RPMI7951 (cell line): ENCODE data around the gene VPS45. TPM values are rescaled to one million over a fixed set of nuclear protein-coding genes. Genes with fewer than 3 reads are reported as not detected.
"Not testable (repeated sequence)": the region's sequence is repeated elsewhere in the genome, so short reads cannot be mapped to it uniquely, and the experiment has no call there.

Experiments
- DNase-seq: peaks from one replicate; pipeline ENCODE4 v3.0.0-alpha.2; 2012; ENCODE audit warnings: low read depth
- total RNA-seq: library from RNA; depleted of rRNA; stranded (reverse); fragments of >200 nt; shearing (Covaris generic); gene quantifications from 2 replicates; pipeline ENCODE4 v1.2.3, GENCODE V29; 2014

Gene VPS45
- total RNA-seq, 1 experiment from 2014 or later: 56.7 TPM

DNA sequence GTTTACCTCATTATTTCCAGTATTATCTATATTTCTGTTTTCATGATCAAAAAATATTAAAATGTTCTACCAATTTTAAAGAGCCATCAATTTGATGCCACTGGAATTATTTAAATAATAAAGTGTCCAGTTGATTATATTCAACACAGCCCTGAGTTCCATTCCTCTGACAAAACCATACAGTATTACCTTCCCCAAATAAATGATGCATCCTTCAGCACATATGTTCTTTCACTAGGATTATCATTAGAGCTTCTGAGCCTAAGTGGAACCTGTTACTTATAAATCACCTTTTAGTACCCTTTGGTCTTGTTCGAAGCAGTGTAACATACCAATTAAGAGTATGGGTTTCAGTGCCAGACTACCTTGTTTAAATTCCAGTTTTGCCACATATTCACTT lies 64.8 kb downstream of the VPS45 start:
- no peak for DNase-seq

GRCh38 chr1:150134537-150134936 lies 67.0 kb downstream of the VPS45 start:
- no peak for DNase-seq

GRCh38 chr1:150135400-150135799 lies 67.8 kb downstream of the VPS45 start:
- DNase-seq: not testable (repeated sequence)

DNA sequence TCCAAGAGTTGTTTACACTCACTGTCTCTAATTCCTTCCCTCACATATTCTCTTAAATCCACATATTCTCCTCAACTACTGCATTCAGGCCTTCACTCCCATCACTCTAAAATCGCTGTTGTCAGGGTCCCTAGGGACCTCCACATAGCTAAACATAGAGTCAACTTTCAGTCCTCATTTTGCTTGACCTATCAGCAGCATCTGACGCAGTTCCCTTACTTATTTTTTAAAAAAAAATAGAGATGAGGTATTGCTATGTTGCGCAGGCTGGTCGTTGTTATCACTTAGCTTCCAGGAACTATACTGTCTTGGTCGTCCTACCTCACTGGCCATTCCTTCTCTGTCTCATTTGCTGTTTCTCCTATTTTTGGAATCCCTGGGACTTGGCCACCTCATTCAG lies 70.5 kb downstream of the VPS45 start:
- DNase-seq: no peak

- no peak for DNase-seq
These were observed 73.9 kb downstream of the VPS45 start for GRCh38 chr1:150141452-150141851.

DNA sequence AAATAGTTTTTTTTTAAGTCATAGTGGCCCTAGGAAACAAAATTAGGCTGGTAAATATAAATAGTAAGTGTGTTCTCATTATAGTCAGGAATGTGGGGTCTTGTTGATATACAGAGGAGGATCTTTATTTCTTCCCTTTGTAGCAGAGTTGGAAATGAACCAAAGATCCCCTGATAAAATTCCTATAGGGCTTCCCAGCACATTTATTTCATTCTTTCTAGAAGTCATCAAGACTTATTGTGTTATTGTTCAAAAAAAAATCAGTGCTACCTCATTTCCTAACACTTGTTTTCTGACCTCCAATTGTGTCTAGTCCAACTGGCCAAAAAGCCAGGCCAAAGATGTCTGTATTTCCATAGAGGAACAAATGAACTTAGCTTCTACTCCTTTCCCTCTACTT lies 74.5 kb downstream of the VPS45 start:
- no peak for DNase-seq

GRCh38 chr1:150144606-150145005 lies 77.0 kb downstream of the VPS45 start:
- DNase-seq: no peak

- not testable (repeated sequence) for DNase-seq
These were observed 78.4 kb downstream of the VPS45 start for GRCh38 chr1:150146016-150146415.

DNA sequence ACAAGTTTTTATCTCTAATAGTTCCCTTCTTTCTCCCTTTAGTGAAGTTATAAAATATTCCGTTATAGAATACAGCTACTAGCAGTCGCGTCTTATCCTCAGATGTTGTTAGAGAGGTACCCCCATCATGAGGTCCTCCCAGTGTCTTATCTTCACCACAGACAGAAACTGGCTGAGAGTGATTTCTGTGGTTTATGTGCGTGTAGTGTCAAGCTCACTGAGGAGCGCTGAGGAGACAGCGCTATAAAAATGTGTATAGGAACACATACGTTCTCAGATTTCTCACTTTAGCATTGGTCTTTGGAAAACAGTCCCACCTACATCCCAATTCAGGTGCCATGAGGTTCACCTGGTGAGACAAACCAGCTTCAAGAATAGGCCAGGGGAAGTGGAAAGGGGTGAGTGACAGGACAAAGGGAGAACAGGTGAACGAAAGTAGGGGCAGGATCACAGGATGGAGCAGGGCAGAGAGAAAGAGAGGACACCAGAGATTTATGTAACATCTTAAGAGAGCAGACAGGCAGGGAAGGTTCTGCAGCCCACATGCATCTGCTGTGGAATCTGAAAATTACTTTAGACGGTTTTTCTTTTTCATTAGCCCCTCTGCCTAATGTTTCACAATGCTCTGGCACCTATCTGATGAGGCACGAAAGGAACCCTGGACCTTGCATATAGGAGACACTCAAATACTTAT lies 79.4 kb downstream of the VPS45 start:
- no peak for DNase-seq

DNA sequence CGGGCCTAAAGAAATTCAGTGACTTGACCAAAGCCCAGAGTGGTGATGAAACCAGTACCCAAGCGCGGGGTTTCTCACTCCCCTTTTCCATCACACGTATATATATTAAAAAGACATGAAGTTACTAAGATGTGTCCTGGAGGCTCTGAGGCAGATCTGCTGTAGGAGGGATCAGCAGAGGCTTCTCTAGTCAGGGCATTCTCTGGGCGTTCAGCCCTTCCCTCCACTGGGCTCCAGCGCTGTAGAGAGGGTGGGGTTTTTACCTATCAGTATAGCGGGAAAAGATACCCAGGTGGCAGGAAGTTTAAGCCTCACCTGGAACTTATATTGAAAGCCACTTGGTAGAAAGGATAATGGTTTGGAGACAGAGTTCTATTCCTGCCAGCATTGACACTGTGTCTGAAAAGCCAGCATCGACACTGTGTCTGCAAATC lies 81.3 kb downstream of the VPS45 start:
- no peak for DNase-seq

GRCh38 chr1:150149271-150150132 lies 81.9 kb downstream of the VPS45 start, which contains the start of gene PLEKHO1:
Gene PLEKHO1 (plus strand): TSS chr1:150149916. CDS start chr1:150150258, 342 bp downstream.
- DNase-seq: peak; percentile 81

DNA sequence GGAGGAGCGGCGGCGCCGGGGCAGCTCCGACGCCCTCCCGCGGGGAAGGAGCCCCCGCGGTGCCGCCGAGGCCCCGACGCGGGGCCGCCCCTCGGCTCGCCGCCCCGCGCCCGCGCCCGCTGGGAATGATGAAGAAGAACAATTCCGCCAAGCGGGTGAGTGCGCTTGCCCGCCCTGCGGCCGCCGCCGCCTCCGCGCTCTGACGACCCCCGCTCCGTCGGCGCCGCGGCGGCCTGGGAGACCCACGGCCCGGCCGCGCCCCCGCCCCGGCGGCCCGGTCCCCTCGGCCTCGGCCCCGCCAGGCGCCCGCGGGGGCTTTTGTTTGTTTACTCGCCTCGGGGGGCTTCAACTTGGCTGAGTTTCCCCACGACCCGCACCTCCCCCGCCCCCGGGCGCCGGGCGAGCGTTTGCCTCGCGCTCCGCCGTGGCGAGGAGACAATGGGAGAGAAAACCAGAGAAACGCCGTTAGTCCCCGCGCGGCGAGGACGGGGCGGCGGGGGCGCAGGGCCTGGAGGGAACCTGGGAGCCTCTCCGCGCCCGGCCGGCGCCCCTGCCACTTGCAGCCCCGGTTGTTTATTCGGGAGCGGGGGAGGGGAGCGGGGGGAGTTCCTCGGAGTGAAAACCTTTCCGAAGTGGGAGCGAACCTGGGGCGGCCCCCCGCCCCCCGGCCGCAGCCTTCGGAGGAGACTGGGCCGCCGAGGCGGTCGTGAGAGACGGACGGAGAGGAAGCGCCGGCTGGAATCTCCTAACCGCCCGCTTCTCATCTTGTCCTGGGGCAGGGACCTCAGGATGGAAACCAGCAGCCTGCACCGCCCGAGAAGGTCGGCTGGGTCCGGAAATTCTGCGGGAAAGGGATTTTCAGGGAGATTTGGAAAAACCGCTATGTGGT lies 82.8 kb downstream of the VPS45 start:
- peak; percentile 32 for DNase-seq

- no peak for DNase-seq
These were observed 84.0 kb downstream of the VPS45 start for GRCh38 chr1:150151291-150152181.

DNA sequence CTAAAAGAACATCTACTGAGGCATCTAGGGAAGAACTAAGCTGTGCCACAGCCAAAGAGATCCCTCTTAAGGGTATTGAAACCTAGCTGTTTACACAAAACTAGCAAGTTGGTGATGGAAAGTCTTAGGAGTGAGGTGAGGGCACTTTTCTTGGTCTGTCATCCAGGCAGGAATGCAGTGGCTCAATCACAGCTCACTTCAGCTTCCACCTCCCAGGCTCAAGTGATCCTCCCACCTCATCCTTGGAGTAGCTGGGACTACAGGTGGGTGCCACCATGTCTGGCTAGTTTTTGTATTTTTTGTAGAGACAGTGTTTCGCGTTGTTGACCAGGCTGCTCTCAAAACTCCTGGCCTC lies 84.6 kb downstream of the VPS45 start:
- DNase-seq: no peak

GRCh38 chr1:150152772-150153456 lies 85.3 kb downstream of the VPS45 start:
- DNase-seq: peak; percentile 67

- no peak for DNase-seq
These were observed 86.6 kb downstream of the VPS45 start for GRCh38 chr1:150154143-150154542.

GRCh38 chr1:150155413-150156071 lies 88.0 kb downstream of the VPS45 start:
- no peak for DNase-seq

DNA sequence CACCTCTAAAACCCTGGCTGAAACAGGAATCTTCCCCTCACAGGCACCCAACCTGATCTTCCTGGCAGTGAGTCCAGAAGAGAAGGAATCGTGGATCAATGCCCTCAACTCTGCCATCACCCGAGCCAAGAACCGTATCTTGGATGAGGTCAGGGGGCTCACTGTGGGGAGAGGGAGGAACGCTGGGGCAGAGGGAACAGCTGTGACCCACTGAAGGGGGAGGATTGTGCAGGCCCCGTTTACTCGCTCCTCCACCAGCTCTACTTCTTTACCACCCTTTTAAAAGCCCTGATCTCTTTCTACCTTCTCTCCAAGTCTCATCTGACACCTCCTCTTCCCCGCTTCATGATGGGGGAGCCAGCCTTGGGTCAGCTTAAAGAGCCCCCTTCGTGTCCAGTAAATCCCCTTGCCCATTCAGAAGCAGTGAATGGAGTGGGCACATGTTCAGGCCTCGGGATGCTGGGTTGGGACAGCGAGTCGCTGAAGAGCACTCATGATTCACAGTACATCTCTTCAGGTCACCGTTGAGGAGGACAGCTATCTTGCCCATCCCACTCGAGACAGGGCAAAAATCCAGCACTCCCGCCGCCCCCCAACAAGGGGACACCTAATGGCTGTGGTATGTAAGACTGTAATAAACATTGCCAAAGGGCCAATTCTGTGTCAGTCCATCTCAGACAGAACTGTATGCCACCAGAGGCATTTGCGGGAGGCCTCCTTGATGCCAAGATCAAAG lies 89.5 kb downstream of the VPS45 start:
- DNase-seq: peak; percentile 51

- DNase-seq: no peak
These were observed 92.0 kb downstream of the VPS45 start for GRCh38 chr1:150159550-150159949.
